ENCODE results near the gene SVOPL. TPM values are rescaled to one million over a fixed set of nuclear protein-coding genes. Genes with fewer than 3 reads are reported as not detected.

SVOPL gene
- total RNA-seq, 1 experiment from 2014 or later: not detected

DNA sequence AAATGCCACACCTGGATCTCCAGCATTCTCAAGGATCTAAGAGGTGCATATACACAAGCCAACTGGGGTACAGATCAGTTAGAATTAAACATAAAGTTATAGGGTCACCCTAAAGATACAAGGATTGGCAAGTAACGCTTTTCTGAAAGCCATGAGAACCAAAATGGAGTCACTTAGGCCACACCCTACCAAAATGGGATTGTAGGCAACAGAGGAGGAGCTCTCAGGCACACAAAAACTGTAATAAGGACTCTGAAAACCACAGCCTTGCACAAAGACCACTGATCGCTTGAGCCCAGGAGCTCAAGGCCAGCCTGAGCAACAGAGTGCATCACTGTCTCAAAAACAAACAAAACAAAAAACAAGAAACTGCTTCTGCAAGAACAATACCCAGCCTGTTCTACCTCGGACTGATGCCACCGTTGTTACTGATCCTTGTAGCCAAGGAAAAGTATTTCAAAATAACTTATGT is 35.5 kb downstream of the SVOPL start:
- TF ChIP-seq SIN3A (IDR thresholded peaks at IDR 0.05; ENCODE audit: borderline replicate concordance, insufficient read depth, low read depth, low read length) (no peak), POLR2AphosphoS5 (IDR thresholded peaks at IDR 0.05; ENCODE audit: low read depth, low read length) (no peak), TCF7L2 (IDR thresholded peaks at IDR 0.05; ENCODE audit: low read depth, low read length) (no peak)
- TF ChIP-seq, protein P1, sequence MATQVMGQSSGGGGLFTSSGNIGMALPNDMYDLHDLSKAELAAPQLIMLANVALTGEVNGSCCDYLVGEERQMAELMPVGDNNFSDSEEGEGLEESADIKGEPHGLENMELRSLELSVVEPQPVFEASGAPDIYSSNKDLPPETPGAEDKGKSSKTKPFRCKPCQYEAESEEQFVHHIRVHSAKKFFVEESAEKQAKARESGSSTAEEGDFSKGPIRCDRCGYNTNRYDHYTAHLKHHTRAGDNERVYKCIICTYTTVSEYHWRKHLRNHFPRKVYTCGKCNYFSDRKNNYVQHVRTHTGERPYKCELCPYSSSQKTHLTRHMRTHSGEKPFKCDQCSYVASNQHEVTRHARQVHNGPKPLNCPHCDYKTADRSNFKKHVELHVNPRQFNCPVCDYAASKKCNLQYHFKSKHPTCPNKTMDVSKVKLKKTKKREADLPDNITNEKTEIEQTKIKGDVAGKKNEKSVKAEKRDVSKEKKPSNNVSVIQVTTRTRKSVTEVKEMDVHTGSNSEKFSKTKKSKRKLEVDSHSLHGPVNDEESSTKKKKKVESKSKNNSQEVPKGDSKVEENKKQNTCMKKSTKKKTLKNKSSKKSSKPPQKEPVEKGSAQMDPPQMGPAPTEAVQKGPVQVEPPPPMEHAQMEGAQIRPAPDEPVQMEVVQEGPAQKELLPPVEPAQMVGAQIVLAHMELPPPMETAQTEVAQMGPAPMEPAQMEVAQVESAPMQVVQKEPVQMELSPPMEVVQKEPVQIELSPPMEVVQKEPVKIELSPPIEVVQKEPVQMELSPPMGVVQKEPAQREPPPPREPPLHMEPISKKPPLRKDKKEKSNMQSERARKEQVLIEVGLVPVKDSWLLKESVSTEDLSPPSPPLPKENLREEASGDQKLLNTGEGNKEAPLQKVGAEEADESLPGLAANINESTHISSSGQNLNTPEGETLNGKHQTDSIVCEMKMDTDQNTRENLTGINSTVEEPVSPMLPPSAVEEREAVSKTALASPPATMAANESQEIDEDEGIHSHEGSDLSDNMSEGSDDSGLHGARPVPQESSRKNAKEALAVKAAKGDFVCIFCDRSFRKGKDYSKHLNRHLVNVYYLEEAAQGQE (IDR thresholded peaks at IDR 0.05; ENCODE audit: insufficient read depth in 1 of 2, low read depth in 2 of 2, low read length in 1 of 2): no peak
- TF ChIP-seq, protein P2, sequence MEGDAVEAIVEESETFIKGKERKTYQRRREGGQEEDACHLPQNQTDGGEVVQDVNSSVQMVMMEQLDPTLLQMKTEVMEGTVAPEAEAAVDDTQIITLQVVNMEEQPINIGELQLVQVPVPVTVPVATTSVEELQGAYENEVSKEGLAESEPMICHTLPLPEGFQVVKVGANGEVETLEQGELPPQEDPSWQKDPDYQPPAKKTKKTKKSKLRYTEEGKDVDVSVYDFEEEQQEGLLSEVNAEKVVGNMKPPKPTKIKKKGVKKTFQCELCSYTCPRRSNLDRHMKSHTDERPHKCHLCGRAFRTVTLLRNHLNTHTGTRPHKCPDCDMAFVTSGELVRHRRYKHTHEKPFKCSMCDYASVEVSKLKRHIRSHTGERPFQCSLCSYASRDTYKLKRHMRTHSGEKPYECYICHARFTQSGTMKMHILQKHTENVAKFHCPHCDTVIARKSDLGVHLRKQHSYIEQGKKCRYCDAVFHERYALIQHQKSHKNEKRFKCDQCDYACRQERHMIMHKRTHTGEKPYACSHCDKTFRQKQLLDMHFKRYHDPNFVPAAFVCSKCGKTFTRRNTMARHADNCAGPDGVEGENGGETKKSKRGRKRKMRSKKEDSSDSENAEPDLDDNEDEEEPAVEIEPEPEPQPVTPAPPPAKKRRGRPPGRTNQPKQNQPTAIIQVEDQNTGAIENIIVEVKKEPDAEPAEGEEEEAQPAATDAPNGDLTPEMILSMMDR (IDR thresholded peaks at IDR 0.05): no peak
- POLR2A ChIA-PET: no interaction called here
- H3K27me3 ChIP-seq (ENCODE audit: control insufficient read depth, insufficient read depth, low read length): peaks cover 22% of the 10 kb centered on the region
- H3K36me3 ChIP-seq (ENCODE audit: control insufficient read depth, insufficient read depth, low read length): no peaks in the 10 kb centered on the region
- CTCF ChIA-PET: no interaction called here
- intact Hi-C loops (cut with micrococcal nuclease; ENCODE audit: unreplicated experiment) (no loop called here), in situ Hi-C loops (cut with HindIII; ENCODE audit: low pct_unique_long_range_greater_than_20kb, low sequenced_read_pairs) (no loop called here)
- H3K4me1 ChIP-seq (ENCODE audit: control insufficient read depth, insufficient read depth, low read length): peaks cover 10% of the 10 kb centered on the region
- H3K4me3 ChIP-seq (ENCODE audit: low read depth in 2 of 2, low read length in 2 of 2): no peak overlapping the region
- DNase-seq (ENCODE audit: low read depth, low spot score): no peak
- no peak overlapping the region for H3K27ac ChIP-seq (ENCODE audit: low read length)
- no peaks in the 10 kb centered on the region for H3K9me3 ChIP-seq (ENCODE audit: control insufficient read depth, insufficient read depth, low read depth, low read length)
- ATAC-seq: no peak
- no TSS peak for BruUV-seq (replicated peaks)

DNA sequence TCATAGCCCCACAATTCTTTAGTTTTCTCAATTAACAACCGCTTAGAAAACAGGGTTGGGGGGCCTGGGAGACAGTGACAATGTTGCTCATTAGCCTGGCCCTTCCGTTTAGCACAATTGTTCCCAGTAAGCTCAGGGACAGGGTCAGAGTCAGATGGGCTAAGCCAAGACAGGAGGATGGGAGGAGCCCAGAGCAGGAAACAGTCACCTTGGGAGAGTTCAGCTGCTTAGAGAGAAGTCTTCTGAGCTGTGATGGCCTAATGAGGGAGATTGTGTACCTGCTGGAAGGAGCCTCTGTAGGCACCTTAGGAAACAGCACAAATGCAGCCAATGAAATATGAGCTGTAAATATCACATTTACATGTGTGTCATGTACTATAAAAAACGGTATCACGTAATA is 35.9 kb downstream of the SVOPL start:
- H3K36me3 ChIP-seq (ENCODE audit: control insufficient read depth, insufficient read depth, low read length): no peaks in the 10 kb centered on the region
- POLR2A ChIA-PET: no interaction called here
- no peak overlapping the region for H3K27ac ChIP-seq (ENCODE audit: low read length)
- CTCF ChIA-PET: no interaction called here
- in situ Hi-C loops (cut with HindIII; ENCODE audit: low pct_unique_long_range_greater_than_20kb, low sequenced_read_pairs): no loop called here
- H3K9me3 ChIP-seq (ENCODE audit: control insufficient read depth, insufficient read depth, low read depth, low read length): no peaks in the 10 kb centered on the region
- no peak for DNase-seq (ENCODE audit: low read depth, low spot score)
- H3K4me1 ChIP-seq (ENCODE audit: control insufficient read depth, insufficient read depth, low read length): peaks cover 10% of the 10 kb centered on the region
- intact Hi-C loops (cut with micrococcal nuclease; ENCODE audit: unreplicated experiment): no loop called here
- TF ChIP-seq, protein P2 (IDR thresholded peaks at IDR 0.05): no peak
- TF ChIP-seq SIN3A (IDR thresholded peaks at IDR 0.05; ENCODE audit: borderline replicate concordance, insufficient read depth, low read depth, low read length) (no peak), POLR2AphosphoS5 (IDR thresholded peaks at IDR 0.05; ENCODE audit: low read depth, low read length) (no peak), TCF7L2 (IDR thresholded peaks at IDR 0.05; ENCODE audit: low read depth, low read length) (no peak)
- TF ChIP-seq, protein P1 (IDR thresholded peaks at IDR 0.05; ENCODE audit: insufficient read depth in 1 of 2, low read depth in 2 of 2, low read length in 1 of 2): no peak
- ATAC-seq: no peak
- no peak overlapping the region for H3K4me3 ChIP-seq (ENCODE audit: low read depth in 2 of 2, low read length in 2 of 2)
- peaks cover 24% of the 10 kb centered on the region for H3K27me3 ChIP-seq (ENCODE audit: control insufficient read depth, insufficient read depth, low read length)
- BruUV-seq (replicated peaks): no TSS peak
